PC-3 (cell line): Measurements from ENCODE around the gene PTPRB.

Source experiments
- CTCF ChIP-seq: fragments of 300-600 bp; sonication (generic); conservative IDR thresholded peaks from 2 replicates; pipeline ENCODE4 v1.5.1; 2017; ENCODE audit warnings: antibody characterized with exemption, low read depth, mild to moderate bottlenecking, low read length
- EZH2 ChIP-seq: fragments of 300-600 bp; sonication (generic); IDR thresholded peaks from one replicate; pipeline ENCODE4 v1.6.1; 2017; ENCODE audit warnings: antibody characterized with exemption, mild to moderate bottlenecking, low read length; ENCODE audit not compliant: unreplicated experiment

- TF ChIP-seq CTCF (no peak), EZH2 (no peak)
These were observed 34.2 kb downstream of the PTPRB start for GRCh38 chr12:70603044-70603443.
